ENCODE data around the gene ACTC1.

ACTC1 gene

DNA sequence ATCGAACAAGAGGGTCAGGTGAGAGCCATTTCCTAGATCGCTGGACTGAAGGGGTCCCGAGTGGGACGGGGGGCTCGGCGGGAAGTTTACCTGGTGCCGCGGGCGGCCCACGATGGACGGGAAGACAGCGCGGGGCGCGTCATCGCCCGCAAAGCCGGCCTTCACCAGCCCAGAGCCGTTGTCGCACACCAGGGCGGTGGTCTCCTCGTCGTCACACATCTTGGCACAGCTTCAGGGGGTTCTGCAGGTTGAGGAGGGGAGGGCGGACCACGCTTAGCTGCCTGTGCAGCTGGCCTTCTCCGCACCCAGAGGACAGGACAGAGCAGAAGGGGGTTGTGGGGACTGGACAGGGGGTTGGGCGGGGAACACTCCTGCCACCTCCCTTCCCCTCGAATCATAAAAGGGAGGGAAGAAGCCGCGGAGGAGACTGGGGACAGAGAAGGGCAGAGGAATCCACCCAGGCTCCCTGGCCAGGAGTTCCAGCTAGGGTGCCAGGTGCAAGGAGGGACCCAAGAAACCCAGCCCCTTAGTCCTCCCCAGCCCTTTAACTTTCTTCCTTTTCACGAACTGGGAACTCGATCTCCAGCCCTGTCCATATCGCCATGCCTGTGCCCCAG lies 651 bp downstream of the ACTC1 start:
- Histone ChIP-seq H3K27me3 (ENCODE audit: insufficient read depth, low read depth, severe bottlenecking) (no peaks in the 10 kb centered on the region), H3K27ac (peak overlapping the region; percentile 70), H3K4me3 (ENCODE audit: low read depth, low read length) (peak overlapping the region; percentile 36)

DNA sequence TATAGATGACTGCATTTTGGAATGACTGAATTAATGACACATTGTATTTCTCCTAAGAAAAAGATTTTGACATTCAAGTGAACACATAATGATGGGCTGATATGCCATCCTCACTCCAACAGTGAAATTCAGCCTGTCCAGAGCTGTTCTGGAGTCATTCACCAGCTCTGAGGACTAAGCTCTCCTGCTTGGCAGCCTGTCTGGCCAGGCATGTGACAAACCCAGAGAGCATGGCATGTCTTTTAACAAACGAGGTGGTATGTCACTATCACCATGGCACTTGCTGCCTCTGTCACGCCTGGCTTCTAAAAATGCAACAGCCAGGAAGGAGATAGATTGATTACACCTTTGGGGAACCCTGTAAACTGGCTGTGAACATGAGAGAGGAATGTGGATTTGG lies 1.4 kb downstream of the ACTC1 start:
- no peak for TF ChIP-seq CTCF (IDR thresholded peaks at IDR 0.05; ENCODE audit: low read depth, low read length)
- DNase-seq = no peak
- H3K27me3 ChIP-seq (ENCODE audit: insufficient read depth, low read depth, severe bottlenecking) = no peaks in the 10 kb centered on the region
- H3K9me3 ChIP-seq (ENCODE audit: severe bottlenecking) = no peaks in the 10 kb centered on the region
- H3K36me3 ChIP-seq = peaks cover 10% of the 10 kb centered on the region
- no peak overlapping the region for H3K27ac ChIP-seq
- H3K4me3 ChIP-seq (ENCODE audit: low read depth, low read length) = no peak overlapping the region

More for the DNA sequence above, 651 bp downstream of the ACTC1 start:
- no peaks in the 10 kb centered on the region for H3K9me3 ChIP-seq (ENCODE audit: severe bottlenecking)
- no peak for DNase-seq
- no peak for TF ChIP-seq CTCF (IDR thresholded peaks at IDR 0.05; ENCODE audit: low read depth, low read length)
- H3K36me3 ChIP-seq = peaks cover 10% of the 10 kb centered on the region

DNA sequence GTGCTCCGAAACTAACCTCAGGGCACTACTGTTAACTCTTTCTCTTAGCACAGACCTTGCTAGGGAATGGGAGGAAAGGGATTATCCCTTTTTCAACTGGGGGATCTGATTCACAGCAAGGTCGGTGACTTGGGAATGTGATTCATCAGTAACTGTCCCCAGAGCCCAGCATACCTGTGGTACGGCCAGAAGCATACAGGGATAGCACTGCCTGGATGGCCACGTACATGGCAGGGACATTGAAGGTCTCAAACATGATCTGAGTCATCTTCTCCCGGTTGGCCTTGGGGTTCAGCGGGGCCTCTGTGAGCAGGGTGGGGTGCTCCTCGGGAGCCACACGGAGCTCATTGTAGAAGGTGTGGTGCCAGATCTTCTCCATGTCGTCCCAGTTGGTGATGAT lies 2.3 kb downstream of the ACTC1 start:
- H3K27ac ChIP-seq = no peak overlapping the region
- no peaks in the 10 kb centered on the region for H3K27me3 ChIP-seq (ENCODE audit: insufficient read depth, low read depth, severe bottlenecking)
- H3K4me3 ChIP-seq (ENCODE audit: low read depth, low read length) = no peak overlapping the region
- H3K36me3 ChIP-seq = peaks cover 10% of the 10 kb centered on the region
- H3K9me3 ChIP-seq (ENCODE audit: severe bottlenecking) = no peaks in the 10 kb centered on the region
- no peak for DNase-seq
- TF ChIP-seq CTCF (IDR thresholded peaks at IDR 0.05; ENCODE audit: low read depth, low read length) = no peak

GRCh38 chr15:34791701-34792100 lies 3.6 kb downstream of the ACTC1 start:
- H3K27me3 ChIP-seq (ENCODE audit: insufficient read depth, low read depth, severe bottlenecking) = no peaks in the 10 kb centered on the region
- no peak for TF ChIP-seq CTCF (IDR thresholded peaks at IDR 0.05; ENCODE audit: low read depth, low read length)
- H3K9me3 ChIP-seq (ENCODE audit: severe bottlenecking) = no peaks in the 10 kb centered on the region
- no peak overlapping the region for H3K4me3 ChIP-seq (ENCODE audit: low read depth, low read length)
- H3K36me3 ChIP-seq = peaks cover 10% of the 10 kb centered on the region
- DNase-seq = no peak
- H3K27ac ChIP-seq = no peak overlapping the region

- H3K36me3 ChIP-seq = peaks cover 10% of the 10 kb centered on the region
- H3K27me3 ChIP-seq (ENCODE audit: insufficient read depth, low read depth, severe bottlenecking) = no peaks in the 10 kb centered on the region
- H3K4me3 ChIP-seq (ENCODE audit: low read depth, low read length) = no peak overlapping the region
- TF ChIP-seq CTCF (IDR thresholded peaks at IDR 0.05; ENCODE audit: low read depth, low read length) = no peak
- H3K9me3 ChIP-seq (ENCODE audit: severe bottlenecking) = no peaks in the 10 kb centered on the region
- H3K27ac ChIP-seq = no peak overlapping the region
- DNase-seq = no peak
Measured at GRCh38 chr15:34790121-34790520, 5.2 kb downstream of the ACTC1 start.

DNA sequence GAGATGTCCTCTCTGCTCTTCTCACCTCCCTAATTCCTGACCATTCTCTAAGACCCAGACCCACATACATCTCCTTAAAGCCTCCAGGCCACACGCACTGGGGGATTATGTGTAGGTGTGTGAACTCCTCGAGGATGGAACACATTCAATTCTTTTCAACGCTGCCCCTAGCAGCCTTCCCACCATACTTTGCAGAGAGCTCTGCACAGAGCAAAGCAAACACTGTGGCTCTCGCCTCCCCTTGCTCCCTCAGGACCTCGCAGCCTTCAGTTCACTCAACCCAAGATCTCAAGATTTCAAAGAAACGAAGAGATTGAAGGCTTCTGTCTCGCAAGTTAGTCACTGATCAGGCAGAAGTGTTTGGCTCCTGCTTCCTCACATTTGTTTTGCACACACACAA lies 6.0 kb downstream of the ACTC1 start:
- no peak overlapping the region for H3K27ac ChIP-seq
- H3K27me3 ChIP-seq (ENCODE audit: insufficient read depth, low read depth, severe bottlenecking) = no peaks in the 10 kb centered on the region
- H3K4me3 ChIP-seq (ENCODE audit: low read depth, low read length) = no peak overlapping the region
- DNase-seq = no peak
- TF ChIP-seq CTCF (IDR thresholded peaks at IDR 0.05; ENCODE audit: low read depth, low read length) = no peak
- no peaks in the 10 kb centered on the region for H3K9me3 ChIP-seq (ENCODE audit: severe bottlenecking)
- peaks cover 10% of the 10 kb centered on the region for H3K36me3 ChIP-seq
